ENCODE results near the gene CCM2.

- TF ChIP-seq POLR2A (IDR thresholded peaks at IDR 0.05): no peak
- TF ChIP-seq CTCF (IDR thresholded peaks at IDR 0.05): no peak
Observed at GRCh38 chr7:45078125-45078681, 78.2 kb downstream of the CCM2 start.
